GM19351 (cell line): Measurements from ENCODE around the gene TINCR.

Experiments
- ATAC-seq: cut with Tn5 transposase; IDR thresholded peaks from one replicate; pipeline ENCODE4 v1.9.1; 2021; ENCODE audit warnings: mild to moderate bottlenecking, moderate library complexity; ENCODE audit not compliant: unreplicated experiment

Gene TINCR

GRCh38 chr19:5520501-5520900, 47.3 kb downstream of the TINCR start:
- ATAC-seq, result no peak

GRCh38 chr19:5519076-5519475, 48.7 kb downstream of the TINCR start:
- no peak for ATAC-seq

- ATAC-seq, result no peak
Observed at GRCh38 chr19:5515737-5516136, 52.0 kb downstream of the TINCR start.

GRCh38 chr19:5514001-5514400, 53.8 kb downstream of the TINCR start:
- no peak for ATAC-seq

GRCh38 chr19:5512715-5513114, 55.0 kb downstream of the TINCR start:
- no peak for ATAC-seq
